K562 (cell line): ENCODE measurements around the gene PIGL. TPM values are rescaled to one million over a fixed set of nuclear protein-coding genes. Genes with fewer than 3 reads are reported as not detected.
A peak's percentile ranks its signal among the peaks of the same experiment; 100 is the strongest.

Source experiments
- ATAC-seq: fragments of 200-7000 bp; cut with Tn5 transposase; 3 replicates; pipeline ENCODE4 v1.9.1; 2020; ENCODE audit warnings: moderate library complexity
- BruUV-seq: library from RNA; stranded (reverse); fragments of 400-500 nt; replicated peaks from 2 replicates; lab custom pipeline; 2021; lab: Mats Ljungman, UMichigan
- CTCF ChIA-PET: fragments of 300-600 bp; formaldehyde crosslinking; extraction: SDS; loops from one replicate; lab custom pipeline; 2021; ENCODE audit warnings: low intra/inter-chr PET ratio; lab: Yijun Ruan, JAX
- POLR2A ChIA-PET: fragments of 300-600, 350-650 bp; sonication (Branson Sonifier 250); formaldehyde crosslinking; extraction: SDS; loops from one replicate; lab custom pipeline; 2021; ENCODE audit warnings: antibody characterized with exemption, inconsistent platforms; lab: Yijun Ruan, JAX
- DNase-seq, 4 experiments: peaks; one replicate each; pipeline versions ENCODE4 v3.0.0 to v3.0.0-alpha.2; 2011 to 2018; ENCODE audit warnings: low spot score in 3 of 4, mixed read lengths in 3 of 4; ENCODE audit errors: extremely low read depth in 1 of 4
- FAIRE-seq: peaks from 2 replicates; lab custom pipeline; 2011; peaks lifted over from hg19 to GRCh38; lab: Jason Lieb, UNC
- H2AFZ ChIP-seq: 2 replicates; pipeline ENCODE4 v1.6.0; 2011; ENCODE audit warnings: low read depth, low read length, control low read depth, inconsistent platforms
- H3K27ac ChIP-seq: fragments of 200-600 bp; 3 replicates; pipeline ENCODE4 v1.8.0; 2011; ENCODE audit warnings: low read depth, mild to moderate bottlenecking, control low read depth, inconsistent platforms, low read length, moderate library complexity, mixed read lengths; ENCODE audit errors: extremely low read depth
- H3K27me3 ChIP-seq, 2 experiments: fragments of 300-600 bp in 1 of 2; 2 replicates in 1 of 2; 3 replicates in 1 of 2; pipeline versions ENCODE4 v1.6.0 to v1.8.0; 2011; ENCODE audit warnings: inconsistent platforms in 2 of 2, low read length in 2 of 2, mild to moderate bottlenecking in 1 of 2, mixed read lengths in 1 of 2, moderate library complexity in 1 of 2; ENCODE audit not compliant: control insufficient read depth in 2 of 2, insufficient read depth in 2 of 2
- H3K36me3 ChIP-seq: fragments of 300-600 bp; 3 replicates; pipeline ENCODE4 v1.8.0; 2011; ENCODE audit warnings: mild to moderate bottlenecking, low read length, inconsistent platforms; ENCODE audit not compliant: control insufficient read depth, insufficient read depth
- H3K4me1 ChIP-seq, 2 experiments: fragments of 200-600 bp in 1 of 2; replicated peaks in 1 of 2; 2 replicates in 1 of 2; 3 replicates in 1 of 2; pipeline versions ENCODE4 v1.5.1 to v1.8.0; 2011; ENCODE audit warnings: inconsistent platforms in 2 of 2, low read length in 2 of 2, mild to moderate bottlenecking in 1 of 2, mixed read lengths in 1 of 2, moderate library complexity in 1 of 2; ENCODE audit not compliant: control insufficient read depth in 2 of 2, insufficient read depth in 2 of 2
- H3K4me2 ChIP-seq: 2 replicates; pipeline ENCODE4 v1.6.1; 2011; ENCODE audit warnings: low read length, control low read depth, inconsistent platforms, mixed read lengths; ENCODE audit not compliant: insufficient read depth
- H3K4me3 ChIP-seq: fragments of 200-600 bp; sonication (generic), shearing (Covaris generic); 2 replicates; pipeline ENCODE4 v1.5.1; 2016; ENCODE audit warnings: control low read depth, inconsistent platforms
- H3K79me2 ChIP-seq: fragments of 200-600 bp; 3 replicates; pipeline ENCODE4 v1.8.0; 2011; ENCODE audit warnings: low read length, inconsistent platforms; ENCODE audit not compliant: control insufficient read depth, insufficient read depth
- H3K9ac ChIP-seq, 2 experiments: 2 replicates each; pipeline versions ENCODE4 v1.6.0 to v1.6.1; 2011; ENCODE audit warnings: low read depth in 2 of 2, low read length in 2 of 2, control low read depth in 1 of 2, inconsistent platforms in 1 of 2, mild to moderate bottlenecking in 1 of 2, mixed read lengths in 1 of 2; ENCODE audit not compliant: insufficient read depth in 1 of 2
- H3K9me1 ChIP-seq: one replicate; pipeline ENCODE4 v1.6.0; 2011; ENCODE audit warnings: inconsistent platforms, mild to moderate bottlenecking, low read length, moderate library complexity; ENCODE audit not compliant: control insufficient read depth, insufficient read depth
- H3K9me3 ChIP-seq: replicated peaks from 2 replicates; pipeline ENCODE4 v1.5.1; 2011; ENCODE audit warnings: low read depth, low read length, inconsistent platforms; ENCODE audit not compliant: control insufficient read depth, insufficient read depth
- H4K20me1 ChIP-seq: replicated peaks from 2 replicates; pipeline ENCODE4 v1.6.1; 2011; ENCODE audit warnings: low read length, inconsistent platforms, mixed read lengths; ENCODE audit not compliant: control insufficient read depth, insufficient read depth
- ATF1 ChIP-seq, 2 experiments: fragments of 450-650 bp in 1 of 2; IDR thresholded peaks; 2 replicates each; pipeline ENCODE4 v1.6.1; 2016; ENCODE audit warnings: missing compliant biosample characterization in 1 of 2, missing genetic modification characterization in 1 of 2
- MTA3 ChIP-seq: fragments of 450-650 bp; formaldehyde crosslinking; IDR thresholded peaks from 2 replicates; pipeline ENCODE4 v1.6.1; 2017; ENCODE audit warnings: mild to moderate bottlenecking, borderline replicate concordance
- SNAPC5 ChIP-seq: fragments of 250-450 bp; sonication (Bioruptor Pico); IDR thresholded peaks from 2 replicates; pipeline ENCODE4 v1.8.0; 2021; ENCODE audit warnings: moderate library complexity, mild to moderate bottlenecking, inconsistent platforms
- YY1 ChIP-seq, 3 experiments: IDR thresholded peaks; 2 replicates each; pipeline ENCODE4 v1.6.1; 2011; ENCODE audit warnings: low read length in 2 of 3, mild to moderate bottlenecking in 2 of 3, moderate library complexity in 2 of 3, borderline replicate concordance in 1 of 3, control low read depth in 1 of 3, low read depth in 1 of 3; ENCODE audit not compliant: insufficient read depth in 3 of 3, insufficient replicate concordance in 2 of 3, control insufficient read depth in 1 of 3, insufficient read length in 1 of 3; ENCODE audit errors: extremely low read depth in 1 of 3
- ZFP1 ChIP-seq: fragments of 450-650 bp; formaldehyde crosslinking; IDR thresholded peaks from 2 replicates; pipeline ENCODE4 v1.4.0; 2020; ENCODE audit warnings: mild to moderate bottlenecking, mixed read lengths
- ZNF239 ChIP-seq: fragments of 250-450 bp; sonication (Bioruptor Pico); IDR thresholded peaks from 2 replicates; pipeline ENCODE4 v1.4.0; 2020; ENCODE audit warnings: mild to moderate bottlenecking
- ZNF280A ChIP-seq: fragments of 450-650 bp; IDR thresholded peaks from 2 replicates; pipeline ENCODE4 v1.6.1; 2018; ENCODE audit warnings: mild to moderate bottlenecking, low read depth; ENCODE audit not compliant: partially characterized antibody
- WGBS: fragments of 100-300 bp; shearing (Covaris generic); methylation state at CpG from one replicate; pipeline ENCODE4 v1.1.6; 2016; ENCODE audit warnings: low coverage, mixed read lengths; ENCODE audit not compliant: insufficient coverage; ENCODE audit errors: missing lambda C conversion rate; 5-methylcytosine and 5-hydroxymethylcytosine counted together
- in situ Hi-C: fragments of 300-500 bp; cut with MboI; formaldehyde crosslinking; loops from 4 replicates; pipeline ENCODE4 v1.15.0; 2018; ENCODE audit warnings: inconsistent platforms, mixed read lengths
- intact Hi-C: fragments of 100-400 bp; cut with micrococcal nuclease; formaldehyde crosslinking; loops from 2 replicates; pipeline ENCODE4 v1.14.2; 2022
- polyA plus RNA-seq, 8 experiments: library from polyadenylated mRNA; depleted of rRNA in 4 of 8; stranded (reverse) in 5 of 8; unstranded in 3 of 8; fragments of >200 nt; fragmentation: Nextera tagmentation in 2 of 8; fragmentation: Illumina TruSeq in 1 of 8; extraction: Ambion mirVana in 2 of 8; extraction: Trizol in 1 of 8; gene quantifications; 2 replicates each; pipeline versions ENCODE4 v1.2.1 to v1.2.3, GENCODE V29; 2011 to 2014; ENCODE audit warnings: inconsistent platforms in 1 of 8, missing spikeins in 1 of 8
- total RNA-seq, 7 experiments: library from RNA; depleted of rRNA in 6 of 7; stranded (reverse); fragments of >200 nt in 6 of 7; fragmentation: Illumina TruSeq in 2 of 7; extraction: Trizol in 2 of 7; gene quantifications; 2 replicates each; pipeline versions ENCODE4 v1.2.1 to v1.2.3, GENCODE V29; 2011 to 2021; ENCODE audit warnings: low replicate concordance in 1 of 7

Gene PIGL
- total and polyA plus RNA-seq, 9 of the 15 experiments (the other 6 are each of a cell fraction or from before 2014, with no cell fraction given) = 19.9 to 55.3 (median 29.6) TPM

DNA sequence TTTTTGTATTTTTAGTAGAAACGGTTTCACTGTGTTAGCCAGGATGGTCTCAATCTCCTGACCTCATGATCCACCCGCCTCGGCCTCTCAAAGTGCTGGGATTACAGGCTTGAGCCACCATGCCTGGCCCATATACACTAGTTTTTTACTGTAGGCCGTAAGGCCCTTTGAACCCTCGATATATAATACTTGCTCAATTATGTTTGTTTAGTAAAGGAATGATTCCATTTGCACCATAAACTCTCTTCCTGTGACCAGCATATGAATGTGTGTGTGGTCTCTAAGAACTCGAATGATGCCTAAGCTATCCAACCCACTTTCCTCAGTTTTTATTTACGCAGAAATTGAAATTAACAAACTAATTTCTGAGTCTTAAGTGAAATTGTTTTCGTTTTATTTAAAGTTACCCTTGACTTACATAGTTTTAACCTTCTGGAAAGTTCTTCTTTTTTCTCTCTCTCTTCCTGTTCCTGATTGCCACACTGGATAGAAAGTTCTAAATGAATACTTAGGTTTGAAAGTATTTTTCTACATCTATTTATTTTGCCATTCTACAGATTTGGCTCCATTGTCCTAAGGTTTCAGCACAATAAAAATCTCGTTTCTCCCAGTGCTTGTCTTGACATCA, 37.9 kb downstream of the PIGL start:
- WGBS = 76% methylated on average over 8 of the region's 9 CpGs
- H4K20me1 ChIP-seq = no peaks in the 10 kb centered on the region
- H2AFZ ChIP-seq = no peak overlapping the region
- H3K9me1 ChIP-seq = no peaks in the 10 kb centered on the region
- no peak overlapping the region for H3K9ac ChIP-seq
- H3K36me3 ChIP-seq = no peaks in the 10 kb centered on the region
- TF ChIP-seq ATF1 (CRISPR knock-in tag; IDR thresholded peaks at IDR 0.05) = no peak
- no peak for TF ChIP-seq ATF1 (tag; IDR thresholded peaks at IDR 0.05)
- TF ChIP-seq ZFP1 (CRISPR knock-in tag) = no peak
- TF ChIP-seq YY1 (IDR thresholded peaks at IDR 0.05; ENCODE audit: borderline replicate concordance in 1 of 3, control insufficient read depth in 1 of 3, extremely low read depth in 1 of 3, insufficient read depth in 3 of 3, insufficient read length in 1 of 3, insufficient replicate concordance in 2 of 3, low read depth in 1 of 3, low read length in 2 of 3) = no peak
- TF ChIP-seq ZNF280A = no peak
- no peak for TF ChIP-seq ZNF239 (CRISPR knock-in tag)
- TF ChIP-seq SNAPC5 (CRISPR knock-in tag) = no peak
- TF ChIP-seq MTA3 = no peak
- TF ChIP-seq, all 486 proteins: peak for 0
- POLR2A ChIA-PET = interaction anchor here (1.2 kb wide), 1 partner anchor 31 kb away, joined by 3 read pairs; no protein-coding TSS in a partner anchor
- no TSS peak for BruUV-seq
- H3K27me3 ChIP-seq = no peaks in the 10 kb centered on the region
- H3K79me2 ChIP-seq = no peaks in the 10 kb centered on the region
- in situ Hi-C loops = no loop called here
- H3K4me2 ChIP-seq = no peak overlapping the region
- H3K4me3 ChIP-seq = no peak overlapping the region
- DNase-seq (no peak), ATAC-seq (no peak), FAIRE-seq (no peak)
- intact Hi-C loops = no loop called here
- CTCF ChIA-PET = no interaction called here
- H3K4me1 ChIP-seq = no peaks in the 10 kb centered on the region; a peak in 2 of 5 replicates
- peak overlapping the region; percentile 55; the same call in 1 of the 3 replicates for H3K27ac ChIP-seq
- H3K9me3 ChIP-seq = no peaks in the 10 kb centered on the region
